ENCODE measurements around the gene HYDIN. TPM values are rescaled to one million over a fixed set of nuclear protein-coding genes. Genes with fewer than 3 reads are reported as not detected.
A peak's percentile ranks its signal among the peaks of the same experiment; 100 is the strongest.

HYDIN gene
- total and polyA plus RNA-seq, 7 experiments from 2014 or later = 0.13 to 0.89 (median 0.32) TPM; not detected in 4

DNA sequence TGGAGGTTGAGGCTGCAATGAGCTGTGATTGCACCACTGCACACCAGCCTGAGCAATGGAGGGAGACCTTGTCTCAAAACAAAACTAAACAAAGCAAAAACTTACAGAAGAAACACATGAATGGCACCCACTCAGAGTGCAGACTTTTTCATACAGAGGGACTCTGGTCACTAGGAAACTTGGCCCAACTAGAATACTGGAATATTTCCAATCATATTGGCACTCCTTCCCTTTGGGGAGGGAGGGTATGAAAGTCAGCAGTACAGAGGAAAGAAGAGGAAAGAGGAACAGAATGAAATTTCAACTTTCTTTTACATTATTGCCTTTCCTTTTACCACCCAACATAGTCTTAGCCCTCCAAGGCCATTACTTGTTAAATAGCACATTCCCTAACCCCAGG is 30.5 kb upstream of the HYDIN start:
- no peak overlapping the region for H3K4me3 Mint-ChIP-seq
- CTCF ChIA-PET = no interaction called here
- H3K36me3 Mint-ChIP-seq = peaks cover 0 to 6% (median 0%) of the 10 kb centered on the region in 5 donors
- intact Hi-C loops (cut with micrococcal nuclease) = no loop called here
- peaks cover 0 to 4% (median 0%) of the 10 kb centered on the region in 11 donors for H3K9me3 Mint-ChIP-seq
- Histone ChIP-seq H3K36me3 (ENCODE audit: control insufficient read depth in 2 of 3, insufficient read depth in 3 of 3, low read length in 3 of 3) (no peaks in the 10 kb centered on the region), H3K27me3 (ENCODE audit: control insufficient read depth in 2 of 2, insufficient read depth in 2 of 2, low read length in 2 of 2) (no peaks in the 10 kb centered on the region), H3K27ac (ENCODE audit: low read depth, low read length) (no peak overlapping the region), H3K4me3 (ENCODE audit: low read length) (no peak overlapping the region), H3K4me1 (ENCODE audit: control insufficient read depth in 2 of 2, insufficient read depth in 2 of 2, low read length in 2 of 2) (no peaks in the 10 kb centered on the region), H3K9me3 (ENCODE audit: control insufficient read depth in 2 of 3, low read length in 3 of 3) (no peaks in the 10 kb centered on the region)
- peaks cover 0 to 18% (median 7%) of the 10 kb centered on the region in 7 donors for H3K4me1 Mint-ChIP-seq
- H3K27me3 Mint-ChIP-seq = peaks cover 24 to 49% (median 33%) of the 10 kb centered on the region in 5 donors
- H3K27ac Mint-ChIP-seq = no peak overlapping the region
- POLR2A ChIA-PET = no interaction called here
- ATAC-seq = no peak
- no peak for DNase-seq

DNA sequence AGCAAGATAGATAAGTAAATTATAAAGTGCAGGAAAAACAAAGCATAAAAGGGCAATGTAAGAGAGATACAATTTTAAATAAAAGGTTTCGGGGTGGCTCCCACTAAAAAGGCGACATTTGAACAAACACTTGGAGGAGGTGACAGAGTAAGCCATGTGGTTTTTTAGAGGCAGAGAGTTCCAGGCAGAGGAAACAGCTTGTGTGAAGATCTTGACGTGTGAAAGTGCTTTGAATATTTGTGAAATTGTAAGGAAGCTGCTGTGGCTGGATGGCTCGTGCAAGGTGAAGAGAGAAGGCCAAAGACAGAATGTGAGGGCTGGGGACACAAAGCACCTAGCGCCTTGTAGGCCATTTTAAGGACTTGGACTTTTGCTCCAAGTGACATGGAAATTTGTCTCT is 28.6 kb upstream of the HYDIN start:
- no peaks in the 10 kb centered on the region for H3K36me3 ChIP-seq (ENCODE audit: control insufficient read depth in 2 of 3, insufficient read depth in 3 of 3, low read length in 3 of 3)
- Mint-ChIP-seq H3K4me3 (peak overlapping the region in 4 of 10 donors; percentile 4 to 52 (median 13)), H3K36me3 (peaks cover 0 to 6% (median 0%) of the 10 kb centered on the region in 5 donors), H3K27me3 (peaks cover 24 to 40% (median 36%) of the 10 kb centered on the region in 5 donors), H3K9me3 (peaks cover 0 to 4% (median 0%) of the 10 kb centered on the region in 11 donors), H3K27ac (peak overlapping the region in 5 of 9 donors; percentile 13 to 96 (median 56)), H3K4me1 (peaks cover 0 to 32% (median 12%) of the 10 kb centered on the region in 7 donors)
- no peaks in the 10 kb centered on the region for H3K4me1 ChIP-seq (ENCODE audit: control insufficient read depth in 2 of 2, insufficient read depth in 2 of 2, low read length in 2 of 2)
- intact Hi-C loops (cut with micrococcal nuclease) = no loop called here
- ChIA-PET CTCF (no interaction called here), POLR2A (no interaction called here)
- H3K4me3 ChIP-seq (ENCODE audit: low read length) = no peak overlapping the region
- H3K9me3 ChIP-seq (ENCODE audit: control insufficient read depth in 2 of 3, low read length in 3 of 3) = no peaks in the 10 kb centered on the region
- DNase-seq (peak in 3 of 9 donors; percentile 12 to 66 (median 20)), ATAC-seq (no peak)
- H3K27me3 ChIP-seq (ENCODE audit: control insufficient read depth in 2 of 2, insufficient read depth in 2 of 2, low read length in 2 of 2) = no peaks in the 10 kb centered on the region
- H3K27ac ChIP-seq (ENCODE audit: low read depth, low read length) = no peak overlapping the region

DNA sequence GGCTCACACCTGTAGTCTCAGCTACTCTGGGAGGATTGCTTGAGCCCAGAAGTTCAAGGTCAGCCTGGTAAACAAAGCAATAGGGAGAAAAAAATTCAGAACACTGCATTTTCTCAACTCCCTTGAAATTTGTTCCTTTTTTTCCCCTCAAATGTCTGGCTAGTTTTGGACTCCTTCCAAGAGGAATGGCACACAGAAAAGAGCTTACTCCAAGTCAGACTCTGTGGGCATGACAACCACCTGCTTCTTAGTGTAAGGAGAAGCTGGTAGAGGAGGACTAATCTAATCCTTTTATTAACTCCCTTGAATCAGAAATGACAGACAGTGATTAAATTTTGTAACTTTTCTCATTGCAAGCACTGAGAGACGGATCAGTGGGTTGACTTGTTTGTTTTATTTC is 27.9 kb upstream of the HYDIN start:
- H3K4me3 Mint-ChIP-seq = no peak overlapping the region
- peaks cover 0 to 6% (median 0%) of the 10 kb centered on the region in 5 donors for H3K36me3 Mint-ChIP-seq
- peaks cover 0 to 32% (median 12%) of the 10 kb centered on the region in 7 donors for H3K4me1 Mint-ChIP-seq

DNA sequence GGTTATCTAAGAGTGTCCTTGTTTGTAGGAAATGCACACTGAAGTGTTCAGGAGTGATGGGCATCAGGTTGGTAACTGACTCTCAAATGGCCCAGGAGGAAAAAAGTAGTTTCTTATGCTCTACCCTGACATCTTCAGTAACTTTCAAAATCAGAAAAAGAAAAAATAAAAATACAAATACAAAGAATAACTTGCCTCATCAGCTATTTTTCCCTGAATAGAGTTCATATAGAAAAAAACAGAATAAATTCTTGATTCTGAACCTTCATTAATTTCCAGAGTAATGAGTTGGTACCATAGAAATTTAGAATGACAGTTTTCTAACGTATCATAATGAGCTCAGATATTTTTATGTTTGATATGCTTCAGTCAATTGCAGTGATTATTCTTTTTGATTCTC is 27.2 kb upstream of the HYDIN start:
- Histone ChIP-seq H3K27me3 (ENCODE audit: control insufficient read depth in 2 of 2, insufficient read depth in 2 of 2, low read length in 2 of 2) (no peaks in the 10 kb centered on the region), H3K27ac (ENCODE audit: low read depth, low read length) (no peak overlapping the region), H3K9me3 (ENCODE audit: control insufficient read depth in 2 of 3, low read length in 3 of 3) (no peaks in the 10 kb centered on the region), H3K4me3 (ENCODE audit: low read length) (no peak overlapping the region), H3K4me1 (ENCODE audit: control insufficient read depth in 2 of 2, insufficient read depth in 2 of 2, low read length in 2 of 2) (no peaks in the 10 kb centered on the region), H3K36me3 (ENCODE audit: control insufficient read depth in 2 of 3, insufficient read depth in 3 of 3, low read length in 3 of 3) (no peaks in the 10 kb centered on the region)
- Mint-ChIP-seq H3K27ac (peak overlapping the region in 1 of 9 donors; percentile 14), H3K4me3 (no peak overlapping the region), H3K27me3 (peaks cover 18 to 34% (median 34%) of the 10 kb centered on the region in 5 donors), H3K36me3 (peaks cover 0 to 6% (median 0%) of the 10 kb centered on the region in 5 donors), H3K9me3 (peaks cover 0 to 4% (median 0%) of the 10 kb centered on the region in 11 donors), H3K4me1 (peaks cover 0 to 32% (median 12%) of the 10 kb centered on the region in 7 donors)
- ChIA-PET CTCF (no interaction called here), POLR2A (no interaction called here)
- DNase-seq (no peak), ATAC-seq (no peak)
- intact Hi-C loops (cut with micrococcal nuclease) = no loop called here

More for the DNA sequence above, 27.9 kb upstream of the HYDIN start:
- Mint-ChIP-seq H3K27me3 (peaks cover 24 to 40% (median 34%) of the 10 kb centered on the region in 5 donors), H3K9me3 (peaks cover 0 to 4% (median 0%) of the 10 kb centered on the region in 11 donors), H3K27ac (peak overlapping the region in 1 of 9 donors; percentile 96)
- Histone ChIP-seq H3K4me3 (ENCODE audit: low read length) (no peak overlapping the region), H3K27me3 (ENCODE audit: control insufficient read depth in 2 of 2, insufficient read depth in 2 of 2, low read length in 2 of 2) (no peaks in the 10 kb centered on the region), H3K27ac (ENCODE audit: low read depth, low read length) (no peak overlapping the region), H3K4me1 (ENCODE audit: control insufficient read depth in 2 of 2, insufficient read depth in 2 of 2, low read length in 2 of 2) (no peaks in the 10 kb centered on the region), H3K9me3 (ENCODE audit: control insufficient read depth in 2 of 3, low read length in 3 of 3) (no peaks in the 10 kb centered on the region), H3K36me3 (ENCODE audit: control insufficient read depth in 2 of 3, insufficient read depth in 3 of 3, low read length in 3 of 3) (no peaks in the 10 kb centered on the region)
- ChIA-PET POLR2A (no interaction called here), CTCF (no interaction called here)
- ATAC-seq = no peak
- DNase-seq = no peak
- intact Hi-C loops (cut with micrococcal nuclease) = no loop called here

DNA sequence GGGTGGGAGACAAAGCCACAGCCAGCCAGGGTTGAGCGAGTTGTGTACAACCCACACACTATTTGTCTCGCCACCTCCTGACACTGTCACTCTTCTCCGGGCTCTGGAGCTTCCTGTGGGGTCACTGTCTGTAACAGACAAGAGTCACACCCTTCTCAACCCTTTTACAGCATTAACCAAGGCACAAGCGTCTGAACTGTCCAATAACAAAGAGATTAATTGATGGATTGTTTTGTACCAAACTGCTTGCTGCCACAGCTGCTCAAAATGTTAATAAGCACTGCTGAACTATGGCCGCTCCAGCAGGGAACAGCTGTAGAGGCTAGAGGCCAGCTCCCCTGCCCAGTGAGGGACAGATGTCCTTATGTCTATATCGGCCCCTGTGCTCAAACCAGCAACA is 25.2 kb upstream of the HYDIN start:
- Mint-ChIP-seq H3K9me3 (peaks cover 0 to 4% (median 0%) of the 10 kb centered on the region in 11 donors), H3K36me3 (peaks cover 0 to 6% (median 0%) of the 10 kb centered on the region in 5 donors), H3K4me3 (peak overlapping the region in 2 of 10 donors; percentile 4 to 29), H3K4me1 (peaks cover 0 to 32% (median 12%) of the 10 kb centered on the region in 7 donors), H3K27ac (peak overlapping the region in 2 of 9 donors; percentile 53 to 87), H3K27me3 (peaks cover 12 to 29% (median 18%) of the 10 kb centered on the region in 5 donors)
- DNase-seq = no peak
- Histone ChIP-seq H3K4me1 (ENCODE audit: control insufficient read depth in 2 of 2, insufficient read depth in 2 of 2, low read length in 2 of 2) (no peaks in the 10 kb centered on the region), H3K36me3 (ENCODE audit: control insufficient read depth in 2 of 3, insufficient read depth in 3 of 3, low read length in 3 of 3) (no peaks in the 10 kb centered on the region), H3K27me3 (ENCODE audit: control insufficient read depth in 2 of 2, insufficient read depth in 2 of 2, low read length in 2 of 2) (no peaks in the 10 kb centered on the region), H3K4me3 (ENCODE audit: low read length) (no peak overlapping the region), H3K27ac (ENCODE audit: low read depth, low read length) (no peak overlapping the region), H3K9me3 (ENCODE audit: control insufficient read depth in 2 of 3, low read length in 3 of 3) (no peaks in the 10 kb centered on the region)
- ChIA-PET CTCF (no interaction called here), POLR2A (no interaction called here)
- peak; percentile 36 for ATAC-seq
- intact Hi-C loops (cut with micrococcal nuclease) = no loop called here

DNA sequence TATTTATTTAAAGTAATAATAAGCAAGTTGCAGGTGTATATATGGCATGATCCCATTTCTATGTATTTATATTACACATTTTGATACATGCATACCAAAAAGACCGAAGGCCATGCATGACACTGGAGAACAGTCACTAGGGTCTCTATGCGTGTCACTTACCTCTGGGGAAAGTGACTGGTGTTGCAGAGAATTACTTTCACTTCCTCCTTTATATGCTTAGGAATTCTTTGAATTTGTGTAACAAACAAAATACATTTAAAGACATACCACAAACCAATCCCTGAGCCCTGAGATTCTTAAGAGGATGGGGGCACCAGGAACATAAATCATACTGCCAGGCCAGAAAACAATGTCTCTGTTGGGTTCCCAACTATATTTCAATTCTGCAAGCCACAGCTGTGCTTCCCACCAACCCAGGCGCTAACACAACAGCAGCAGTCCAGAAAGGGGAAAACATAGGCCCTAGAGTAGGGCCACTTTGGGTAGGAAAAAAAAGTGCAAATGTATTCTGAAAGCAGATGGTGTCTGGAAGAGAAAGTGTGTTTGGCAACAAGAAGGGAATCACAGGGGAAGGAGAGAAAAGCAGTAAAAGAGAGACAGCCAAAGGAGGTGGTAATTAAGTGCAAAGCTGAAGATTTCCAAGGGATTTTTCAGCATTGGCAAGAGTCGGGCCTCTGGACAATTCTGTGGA is 24.5 kb upstream of the HYDIN start:
- DNase-seq = no peak
- CTCF ChIA-PET = no interaction called here
- intact Hi-C loops (cut with micrococcal nuclease) = no loop called here
- H3K4me1 Mint-ChIP-seq = peaks cover 0 to 32% (median 11%) of the 10 kb centered on the region in 7 donors
- Histone ChIP-seq H3K9me3 (ENCODE audit: control insufficient read depth in 2 of 3, low read length in 3 of 3) (no peaks in the 10 kb centered on the region), H3K36me3 (ENCODE audit: control insufficient read depth in 2 of 3, insufficient read depth in 3 of 3, low read length in 3 of 3) (no peaks in the 10 kb centered on the region), H3K27me3 (ENCODE audit: control insufficient read depth in 2 of 2, insufficient read depth in 2 of 2, low read length in 2 of 2) (no peaks in the 10 kb centered on the region), H3K27ac (ENCODE audit: low read depth, low read length) (no peak overlapping the region), H3K4me3 (ENCODE audit: low read length) (no peak overlapping the region), H3K4me1 (ENCODE audit: control insufficient read depth in 2 of 2, insufficient read depth in 2 of 2, low read length in 2 of 2) (no peaks in the 10 kb centered on the region)
- H3K9me3 Mint-ChIP-seq = peaks cover 0 to 4% (median 0%) of the 10 kb centered on the region in 11 donors
- H3K27me3 Mint-ChIP-seq = peaks cover 6 to 24% (median 18%) of the 10 kb centered on the region in 5 donors
- POLR2A ChIA-PET = no interaction called here
- peaks cover 0 to 6% (median 0%) of the 10 kb centered on the region in 5 donors for H3K36me3 Mint-ChIP-seq
- ATAC-seq = no peak
- peak overlapping the region in 4 of 9 donors; percentile 0 to 91 (median 18) for H3K27ac Mint-ChIP-seq
- H3K4me3 Mint-ChIP-seq = peak overlapping the region in 2 of 10 donors; percentile 2 to 54

All from naive thymus-derived CD4-positive, alpha-beta T cell (primary cell).